Mesenchymal stem cell (in vitro differentiated cells and primary cell): ENCODE results near the gene PITPNC1.

Source experiments
- DNase-seq: peaks from one replicate; pipeline ENCODE4 v3.0.0-alpha.2; 2013
- H2AFZ ChIP-seq: one replicate; pipeline ENCODE4 v1.6.1; 2013; ENCODE audit warnings: low read depth, mild to moderate bottlenecking, control low read depth, inconsistent platforms, low read length, moderate library complexity
- H2AK5ac ChIP-seq: 2 replicates; pipeline ENCODE4 v1.6.1; 2013; ENCODE audit warnings: low read length, moderate library complexity, mild to moderate bottlenecking, inconsistent platforms; ENCODE audit not compliant: severe bottlenecking
- H2BK120ac ChIP-seq: one replicate; pipeline ENCODE4 v1.6.1; 2013; ENCODE audit warnings: low read depth, mild to moderate bottlenecking, inconsistent platforms, low read length, moderate library complexity
- H2BK12ac ChIP-seq, 2 experiments: one replicate each; pipeline ENCODE4 v1.6.1; 2013; ENCODE audit warnings: inconsistent platforms in 2 of 2, low read length in 2 of 2, mild to moderate bottlenecking in 2 of 2, moderate library complexity in 2 of 2, control low read depth in 1 of 2
- H2BK15ac ChIP-seq: one replicate; pipeline ENCODE4 v1.6.1; 2013; ENCODE audit warnings: mild to moderate bottlenecking, low read depth, inconsistent platforms; ENCODE audit not compliant: poor library complexity, severe bottlenecking
- H2BK5ac ChIP-seq: 2 replicates; pipeline ENCODE4 v1.6.1; 2013; ENCODE audit warnings: low read depth, mild to moderate bottlenecking, low read length, control low read depth, inconsistent platforms; ENCODE audit not compliant: poor library complexity, severe bottlenecking
- H3K14ac ChIP-seq, 2 experiments: one replicate each; pipeline ENCODE4 v1.6.1; 2013; ENCODE audit warnings: inconsistent platforms in 2 of 2, low read length in 2 of 2, control low read depth in 1 of 2, mild to moderate bottlenecking in 1 of 2, moderate library complexity in 1 of 2
- H3K18ac ChIP-seq, 2 experiments: one replicate each; pipeline ENCODE4 v1.6.1; 2013; ENCODE audit warnings: inconsistent platforms in 2 of 2, low read length in 2 of 2, control low read depth in 1 of 2, low read depth in 1 of 2, mild to moderate bottlenecking in 1 of 2
- H3K23ac ChIP-seq, 2 experiments: one replicate each; pipeline ENCODE4 v1.6.1; 2013; ENCODE audit warnings: inconsistent platforms in 2 of 2, low read length in 2 of 2, mild to moderate bottlenecking in 2 of 2, moderate library complexity in 2 of 2, control low read depth in 1 of 2
- H3K27ac ChIP-seq: 2 replicates; pipeline ENCODE4 v1.5.1; 2013; ENCODE audit warnings: mild to moderate bottlenecking, moderate library complexity, low read length, control low read depth, inconsistent platforms; ENCODE audit not compliant: poor library complexity, severe bottlenecking
- H3K27me3 ChIP-seq, 2 experiments: 2 replicates each; pipeline versions ENCODE4 v1.6.1 to v1.7.0; 2013; ENCODE audit warnings: low read length in 2 of 2, mild to moderate bottlenecking in 2 of 2, moderate library complexity in 2 of 2, control low read depth in 1 of 2, inconsistent platforms in 1 of 2; ENCODE audit not compliant: control insufficient read depth in 1 of 2, insufficient read depth in 1 of 2
- H3K36me3 ChIP-seq, 2 experiments: 2 replicates each; pipeline versions ENCODE4 v1.6.1 to v1.7.0; 2013; ENCODE audit warnings: low read length in 2 of 2, control low read depth in 1 of 2, inconsistent platforms in 1 of 2, low read depth in 1 of 2, mild to moderate bottlenecking in 1 of 2; ENCODE audit not compliant: insufficient read depth in 2 of 2, control insufficient read depth in 1 of 2
- H3K4ac ChIP-seq, 2 experiments: one replicate each; pipeline ENCODE4 v1.6.1; 2013; ENCODE audit warnings: inconsistent platforms in 2 of 2, low read length in 2 of 2, mild to moderate bottlenecking in 2 of 2, moderate library complexity in 2 of 2, control low read depth in 1 of 2, low read depth in 1 of 2
- H3K4me1 ChIP-seq: 2 replicates; pipeline ENCODE4 v1.6.1; 2013; ENCODE audit warnings: low read depth, low read length, control low read depth; ENCODE audit not compliant: control insufficient read depth, insufficient read depth
- H3K4me2 ChIP-seq: 2 replicates; pipeline ENCODE4 v1.6.1; 2013; ENCODE audit warnings: low read length, mild to moderate bottlenecking, inconsistent platforms; ENCODE audit not compliant: poor library complexity, severe bottlenecking
- H3K4me3 ChIP-seq, 2 experiments: 2 replicates each; pipeline versions ENCODE4 v1.5.1 to v1.7.0; 2013; ENCODE audit warnings: low read length in 2 of 2, mild to moderate bottlenecking in 2 of 2, control low read depth in 1 of 2, low read depth in 1 of 2; ENCODE audit not compliant: insufficient read depth in 1 of 2
- H3K79me1 ChIP-seq: replicated peaks from 2 replicates; pipeline ENCODE4 v1.6.1; 2013; ENCODE audit warnings: mild to moderate bottlenecking, control low read depth, low read length, inconsistent platforms; ENCODE audit not compliant: poor library complexity, severe bottlenecking
- H3K9ac ChIP-seq: 2 replicates; pipeline ENCODE4 v1.7.0; 2013; ENCODE audit warnings: mild to moderate bottlenecking, low read length, moderate library complexity
- H3K9me3 ChIP-seq: 2 replicates; pipeline ENCODE4 v1.7.0; 2013; ENCODE audit warnings: mild to moderate bottlenecking, low read length; ENCODE audit not compliant: control insufficient read depth
- H4K8ac ChIP-seq: one replicate; pipeline ENCODE4 v1.6.1; 2013; ENCODE audit warnings: inconsistent platforms, mild to moderate bottlenecking, low read length, moderate library complexity
- H4K91ac ChIP-seq: one replicate; pipeline ENCODE4 v1.6.1; 2013; ENCODE audit warnings: mild to moderate bottlenecking, low read length, inconsistent platforms
- WGBS: methylation state at CpG from one replicate; pipeline ENCODE4 v1.1.7; 2013; ENCODE audit warnings: mixed read lengths; 5-methylcytosine and 5-hydroxymethylcytosine counted together

PITPNC1 gene

DNA sequence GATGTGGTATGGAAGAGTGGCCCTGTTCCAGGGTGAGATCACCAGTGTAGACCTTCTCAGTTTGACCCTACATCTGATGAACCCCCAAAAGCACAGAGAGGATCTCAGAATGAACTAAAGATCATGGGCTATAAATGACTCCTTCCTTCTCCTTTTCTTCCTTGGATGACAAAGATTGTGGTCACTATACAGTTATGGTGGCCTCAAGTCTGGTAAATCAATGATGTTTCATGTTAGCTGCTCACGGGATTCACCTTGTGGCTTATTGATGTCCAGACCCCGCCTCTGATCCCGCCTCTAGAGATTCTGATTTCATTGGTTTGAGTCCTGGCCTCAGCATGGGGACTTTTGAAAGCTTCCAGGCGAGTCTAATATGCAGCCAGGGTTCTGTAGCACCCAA is 112.2 kb downstream of the PITPNC1 start:
- no peak overlapping the region for H4K8ac ChIP-seq
- no peak overlapping the region for H3K23ac ChIP-seq
- no peaks in the 10 kb centered on the region for H3K9me3 ChIP-seq
- WGBS = 84% methylated on average over 4 of the region's 4 CpGs
- peak overlapping the region; percentile 65 for H2AK5ac ChIP-seq
- no peaks in the 10 kb centered on the region for H3K36me3 ChIP-seq
- no peak overlapping the region for H3K4me3 ChIP-seq
- no peak overlapping the region for H3K18ac ChIP-seq
- peaks cover 13% of the 10 kb centered on the region for H3K4me1 ChIP-seq
- no peak overlapping the region for H2BK120ac ChIP-seq
- peaks cover 23% of the 10 kb centered on the region for H3K79me1 ChIP-seq
- H3K14ac ChIP-seq = no peak overlapping the region
- DNase-seq = no peak
- H3K9ac ChIP-seq = no peak overlapping the region
- no peak overlapping the region for H2BK5ac ChIP-seq
- H3K27ac ChIP-seq = no peak overlapping the region
- H2BK15ac ChIP-seq = no peak overlapping the region
- H4K91ac ChIP-seq = no peak overlapping the region
- H2BK12ac ChIP-seq = no peak overlapping the region
- H2AFZ ChIP-seq = no peak overlapping the region
- H3K4me2 ChIP-seq = no peak overlapping the region
- H3K4ac ChIP-seq = no peak overlapping the region
- no peaks in the 10 kb centered on the region for H3K27me3 ChIP-seq

- H3K18ac ChIP-seq = no peak overlapping the region
- H3K36me3 ChIP-seq = no peaks in the 10 kb centered on the region
- no peak overlapping the region for H2AFZ ChIP-seq
- no peak overlapping the region for H3K27ac ChIP-seq
- no peak overlapping the region for H2AK5ac ChIP-seq
- H3K27me3 ChIP-seq = no peaks in the 10 kb centered on the region
- H3K9me3 ChIP-seq = no peaks in the 10 kb centered on the region
- no peak overlapping the region for H4K8ac ChIP-seq
- no peak overlapping the region for H3K23ac ChIP-seq
- H2BK15ac ChIP-seq = no peak overlapping the region
- no peak overlapping the region for H2BK120ac ChIP-seq
- H2BK12ac ChIP-seq = no peak overlapping the region
- H3K4me3 ChIP-seq = peak overlapping the region in 1 of 2 experiments; percentile 68
- peak overlapping the region; percentile 52 for H3K9ac ChIP-seq
- peaks cover 13% of the 10 kb centered on the region for H3K4me1 ChIP-seq
- no peak overlapping the region for H3K4ac ChIP-seq
- no peak overlapping the region for H2BK5ac ChIP-seq
- peak overlapping the region; percentile 9 for H3K4me2 ChIP-seq
- WGBS = 37% methylated on average over 9 of the region's 10 CpGs
- DNase-seq = no peak
- H3K14ac ChIP-seq = no peak overlapping the region
- peaks cover 18% of the 10 kb centered on the region for H3K79me1 ChIP-seq
- no peak overlapping the region for H4K91ac ChIP-seq
These were observed 113.4 kb downstream of the PITPNC1 start for GRCh38 chr17:67490471-67490870.

GRCh38 chr17:67491009-67491680 is 114.1 kb downstream of the PITPNC1 start:
- Histone ChIP-seq H3K27me3 (no peaks in the 10 kb centered on the region), H2BK15ac (no peak overlapping the region), H3K79me1 (peaks cover 18% of the 10 kb centered on the region), H3K4me1 (peaks cover 13% of the 10 kb centered on the region), H3K27ac (no peak overlapping the region), H2AK5ac (no peak overlapping the region), H4K8ac (no peak overlapping the region), H3K4ac (no peak overlapping the region), H3K4me2 (peak overlapping the region; percentile 61), H3K9me3 (no peaks in the 10 kb centered on the region), H2AFZ (no peak overlapping the region), H3K18ac (peak overlapping the region; percentile 5 to 43), H3K23ac (no peak overlapping the region), H3K4me3 (peak overlapping the region; percentile 17 to 68), H3K36me3 (no peaks in the 10 kb centered on the region), H4K91ac (no peak overlapping the region), H3K9ac (peak overlapping the region; percentile 52), H2BK5ac (no peak overlapping the region), H2BK120ac (no peak overlapping the region), H3K14ac (no peak overlapping the region), H2BK12ac (no peak overlapping the region)
- WGBS = 11% methylated on average over 18 of the region's 18 CpGs
- peak; percentile 100 for DNase-seq

DNA sequence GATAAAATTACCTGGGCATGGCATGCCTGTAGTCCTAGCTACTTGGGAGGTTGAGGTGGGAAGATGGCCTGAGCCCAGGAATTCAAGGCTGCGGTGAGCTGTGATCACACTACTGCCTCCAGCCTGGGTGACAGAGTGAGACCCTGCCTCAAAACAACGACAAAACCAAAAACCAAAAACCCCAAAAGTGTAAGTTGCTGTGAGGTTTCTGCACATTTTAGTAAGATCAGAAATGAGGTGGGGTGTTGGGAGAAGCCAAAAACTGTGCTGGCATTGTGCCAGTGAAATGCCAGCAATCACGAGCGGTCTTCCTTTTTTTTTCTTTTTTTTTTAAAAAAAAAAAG is 114.6 kb downstream of the PITPNC1 start:
- H2BK120ac ChIP-seq = no peak overlapping the region

More for the DNA sequence above, 114.6 kb downstream of the PITPNC1 start:
- Histone ChIP-seq H2AK5ac (no peak overlapping the region), H4K91ac (no peak overlapping the region), H3K4me1 (peaks cover 13% of the 10 kb centered on the region), H2AFZ (no peak overlapping the region), H3K4me3 (peak overlapping the region in 1 of 2 experiments; percentile 22), H2BK15ac (no peak overlapping the region), H3K9ac (no peak overlapping the region), H3K9me3 (no peaks in the 10 kb centered on the region), H3K4ac (no peak overlapping the region), H4K8ac (no peak overlapping the region), H3K4me2 (no peak overlapping the region), H3K23ac (no peak overlapping the region), H3K36me3 (no peaks in the 10 kb centered on the region), H3K27ac (no peak overlapping the region), H3K27me3 (no peaks in the 10 kb centered on the region), H2BK12ac (peak overlapping the region in 1 of 2 experiments; percentile 57), H3K18ac (peak overlapping the region; percentile 5 to 43), H2BK5ac (no peak overlapping the region), H3K79me1 (peaks cover 14% of the 10 kb centered on the region), H3K14ac (no peak overlapping the region)
- 100% methylated on average over 1 of the region's 4 CpGs for WGBS
- DNase-seq = no peak
